GM12874 (cell line): Measurements from ENCODE around the gene EIF4ENIF1.

Experiments used
- CTCF ChIP-seq: IDR thresholded peaks from 2 replicates; pipeline ENCODE4 v1.5.1; 2011; ENCODE audit warnings: low read depth, mild to moderate bottlenecking, control low read depth, low read length, moderate library complexity; ENCODE audit not compliant: insufficient read depth

The EIF4ENIF1 gene

GRCh38 chr22:31425331-31426050 lies 64.2 kb downstream of the EIF4ENIF1 start:
- no peak for TF ChIP-seq CTCF

GRCh38 chr22:31400023-31400397 lies 89.6 kb downstream of the EIF4ENIF1 start:
- no peak for TF ChIP-seq CTCF

GRCh38 chr22:31399211-31400022 lies 90.2 kb downstream of the EIF4ENIF1 start, which contains the start of gene DRG1:
TSS of gene DRG1 (plus strand) at chr22:31399604. CDS start at chr22:31399684, 80 bp downstream.
- TF ChIP-seq CTCF = no peak

- no peak for TF ChIP-seq CTCF
These were observed 91.4 kb downstream of the EIF4ENIF1 start for GRCh38 chr22:31398231-31398630.

- no peak for TF ChIP-seq CTCF
These were observed 95.3 kb downstream of the EIF4ENIF1 start for GRCh38 chr22:31394326-31394725.

DNA sequence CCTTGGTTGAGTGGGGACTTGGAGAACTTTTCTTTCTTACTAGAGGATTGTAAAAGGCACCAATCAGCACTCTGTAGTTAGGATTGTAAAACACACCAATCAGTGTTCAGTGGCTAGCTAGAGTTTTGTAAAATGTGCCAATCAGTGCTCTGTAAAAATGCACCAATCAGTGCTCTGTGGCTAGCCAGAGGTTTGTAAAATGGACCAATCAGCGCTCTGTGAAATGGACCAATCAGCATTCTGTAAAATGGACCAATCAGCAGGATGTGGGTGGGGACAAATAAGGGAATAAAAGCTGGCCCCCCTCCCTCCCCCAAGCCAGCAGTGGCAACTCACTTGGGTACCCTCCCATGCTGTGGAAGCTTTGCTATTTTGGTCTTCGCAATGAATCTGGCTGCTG lies 95.7 kb downstream of the EIF4ENIF1 start:
- no peak for TF ChIP-seq CTCF
